PC-9 (cell line): Measurements from ENCODE around the gene SHC2.

ENCODE experiments used
- CTCF ChIP-seq: fragments of 200-600 bp; sonication (generic); conservative IDR thresholded peaks from 2 replicates; pipeline ENCODE4 v1.6.1; 2017; ENCODE audit warnings: mixed run types, antibody characterized with exemption, mild to moderate bottlenecking, moderate library complexity
- EZH2 ChIP-seq: fragments of 200-600 bp; sonication (generic); IDR thresholded peaks from 2 replicates; pipeline ENCODE4 v1.8.0; 2017; ENCODE audit warnings: antibody characterized with exemption, low read depth

- no peak for TF ChIP-seq CTCF
- no peak for TF ChIP-seq EZH2
These were observed 38.3 kb upstream of the SHC2 start for GRCh38 chr19:498977-499623.
